ENCODE data around the gene DNAJB12.

GRCh38 chr10:72389716-72390115 lies 35.0 kb upstream of the DNAJB12 start:
- TF ChIP-seq EZH2 (IDR thresholded peaks at IDR 0.05) (no peak), POLR2AphosphoS5 (IDR thresholded peaks at IDR 0.05; ENCODE audit: borderline replicate concordance, low read depth, low read length) (no peak), FOXP2 (optimal IDR thresholded peaks at IDR 0.05; ENCODE audit: control extremely low read depth, extremely low read length, insufficient read depth) (no peak)
